ENCODE results near the gene DNAJB4. TPM values are rescaled to one million over a fixed set of nuclear protein-coding genes. Genes with fewer than 3 reads are reported as not detected.
"Not testable (repeated sequence)": the region's sequence is repeated elsewhere in the genome, so short reads cannot be mapped to it uniquely, and the experiment has no call there.

DNAJB4 gene
- total RNA-seq, 1 experiment from 2014 or later, result 4.2 TPM

- no peak for DNase-seq (ENCODE audit: low spot score)
Observed at GRCh38 chr1:77990629-77991204, 14.0 kb upstream of the DNAJB4 start.

GRCh38 chr1:77991638-77992037, 13.1 kb upstream of the DNAJB4 start:
- no peak for DNase-seq (ENCODE audit: low spot score)

GRCh38 chr1:77994117-77994705, 10.5 kb upstream of the DNAJB4 start:
- no peak for DNase-seq (ENCODE audit: low spot score)

GRCh38 chr1:77996734-77997133, 8.0 kb upstream of the DNAJB4 start:
- no peak for DNase-seq (ENCODE audit: low spot score)

- DNase-seq (ENCODE audit: low spot score), result not testable (repeated sequence)
Observed at GRCh38 chr1:78000536-78000935, 4.2 kb upstream of the DNAJB4 start.

- peak; percentile 32 for DNase-seq (ENCODE audit: low spot score)
Observed at GRCh38 chr1:78003070-78003746, 1.5 kb upstream of the DNAJB4 start.

- peak; percentile 93 for DNase-seq (ENCODE audit: low spot score)
Observed at GRCh38 chr1:78003882-78004718, 639 bp upstream of the DNAJB4 start.

GRCh38 chr1:78005448-78005722, 646 bp downstream of the DNAJB4 start:
- DNase-seq (ENCODE audit: low spot score), result peak; percentile 42

GRCh38 chr1:78005755-78006154, 1.0 kb downstream of the DNAJB4 start:
- peak; percentile 72 for DNase-seq (ENCODE audit: low spot score)

GRCh38 chr1:78006521-78006920, 1.8 kb downstream of the DNAJB4 start:
- DNase-seq (ENCODE audit: low spot score), result no peak

- DNase-seq (ENCODE audit: low spot score), result no peak
Observed at GRCh38 chr1:78007677-78008341, 3.1 kb downstream of the DNAJB4 start.

- no peak for DNase-seq (ENCODE audit: low spot score)
Observed at GRCh38 chr1:78009276-78009675, 4.5 kb downstream of the DNAJB4 start.

GRCh38 chr1:78009836-78010235, 5.1 kb downstream of the DNAJB4 start:
- DNase-seq (ENCODE audit: low spot score), result no peak

GRCh38 chr1:78011050-78011449, 6.3 kb downstream of the DNAJB4 start:
- no peak for DNase-seq (ENCODE audit: low spot score)

GRCh38 chr1:78015148-78015547, 10.4 kb downstream of the DNAJB4 start:
- DNase-seq (ENCODE audit: low spot score), result no peak

- no peak for DNase-seq (ENCODE audit: low spot score)
Observed at GRCh38 chr1:78019024-78019423, 14.3 kb downstream of the DNAJB4 start.

GRCh38 chr1:78021134-78021533, 16.4 kb downstream of the DNAJB4 start:
- DNase-seq (ENCODE audit: low spot score), result not testable (repeated sequence)

- DNase-seq (ENCODE audit: low spot score), result no peak
Observed at GRCh38 chr1:78029793-78030192, 25.1 kb downstream of the DNAJB4 start.

GRCh38 chr1:78032996-78033796, 28.5 kb downstream of the DNAJB4 start:
- no peak for DNase-seq (ENCODE audit: low spot score)

- DNase-seq (ENCODE audit: low spot score), result no peak
Observed at GRCh38 chr1:78033797-78034172, 29.0 kb downstream of the DNAJB4 start.

GRCh38 chr1:78035121-78035520, 30.4 kb downstream of the DNAJB4 start:
- no peak for DNase-seq (ENCODE audit: low spot score)

Measured in HT-29 (cell line).